Activated CD8-positive, alpha-beta memory T cell treated with anti-CD3 and anti-CD28 coated beads for 1 hour (primary cell): ENCODE data around the gene DNASE2.

ENCODE experiments used
- DNase-seq, 2 donors: peaks; one replicate each; pipeline ENCODE4 v3.0.0-alpha.2; 2020; ENCODE audit warnings: low read depth in 1 of 2; ENCODE audit errors: extremely low read depth in 1 of 2

DNASE2 gene

GRCh38 chr19:12836529-12836863 is 44.8 kb downstream of the DNASE2 start:
- no peak for DNase-seq

GRCh38 chr19:12834976-12835757 is 46.1 kb downstream of the DNASE2 start:
- no peak for DNase-seq

DNA sequence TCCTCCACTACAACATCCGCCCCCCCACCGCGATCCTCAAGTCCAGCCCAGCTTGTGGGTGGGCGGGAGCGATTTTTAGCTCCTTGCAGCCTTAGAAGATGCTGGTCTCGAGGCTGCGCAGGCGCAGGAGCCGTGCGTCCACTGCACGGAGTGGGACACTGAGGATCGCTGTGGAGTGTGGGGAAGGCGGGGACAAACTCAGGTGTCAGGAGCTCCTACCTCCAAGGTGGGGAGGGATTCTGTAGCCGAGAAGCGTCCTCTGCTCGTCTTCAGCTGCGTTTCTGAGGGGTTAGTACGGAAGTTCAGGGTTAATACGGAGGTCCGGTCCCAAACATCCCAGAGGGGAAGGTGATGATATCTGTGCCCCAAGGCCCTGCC is 46.7 kb downstream of the DNASE2 start, which contains the start of gene RTBDN:
Gene RTBDN, minus strand, starts transcription at position 14 of the 378 bp plus-strand sequence. CDS start 4,600 bp downstream, outside the sequence.
- no peak for DNase-seq

GRCh38 chr19:12833738-12834565 is 47.3 kb downstream of the DNASE2 start:
- DNase-seq: no peak

DNA sequence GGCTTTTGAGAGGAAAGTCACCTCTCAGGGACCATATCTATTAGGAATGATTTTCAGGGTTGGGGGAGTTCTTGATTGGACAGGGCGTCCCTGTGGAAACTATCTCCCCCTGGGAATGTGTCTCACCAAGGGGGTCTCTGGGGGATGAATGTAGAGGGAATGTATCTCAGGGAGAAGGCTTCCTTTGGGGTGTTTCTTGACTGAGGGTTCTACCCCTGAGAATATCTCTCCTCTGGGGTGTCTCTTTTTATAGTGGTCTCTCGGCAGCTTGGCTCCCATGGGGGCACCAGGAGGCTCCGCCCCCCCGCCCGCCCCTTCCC is 47.9 kb downstream of the DNASE2 start:
- DNase-seq: no peak

GRCh38 chr19:12828494-12828893 is 52.8 kb downstream of the DNASE2 start:
- no peak for DNase-seq

- no peak for DNase-seq
Observed at GRCh38 chr19:12825254-12826131, 55.8 kb downstream of the DNASE2 start.
